Lower leg skin (tissue), 3 donors: ENCODE measurements around the gene UBASH3B.

Source experiments
- CTCF ChIP-seq, 3 donors: fragments of 450-650 bp; IDR thresholded peaks; one replicate each; pipeline ENCODE4 v1.5.1; 2016; ENCODE audit warnings: antibody characterized with exemption in 3 of 3, mild to moderate bottlenecking in 3 of 3, moderate library complexity in 2 of 3
- POLR2A ChIP-seq, 2 donors: fragments of 450-650 bp; IDR thresholded peaks; one replicate each; pipeline ENCODE4 v1.6.1; 2016 to 2017; ENCODE audit warnings: antibody characterized with exemption in 2 of 2, mild to moderate bottlenecking in 1 of 2, moderate library complexity in 1 of 2

- TF ChIP-seq CTCF (IDR thresholded peaks at IDR 0.05) (no peak), POLR2A (IDR thresholded peaks at IDR 0.05) (no peak)
Observed at GRCh38 chr11:122637541-122637940, 18.0 kb upstream of the UBASH3B start.
